Epithelial cell of proximal tubule (primary cell): ENCODE results near the gene CSTF1. TPM values are rescaled to one million over a fixed set of nuclear protein-coding genes. Genes with fewer than 3 reads are reported as not detected.

ENCODE experiments used
- DNase-seq: peaks from one replicate; pipeline ENCODE4 v3.0.0-alpha.2; 2011; ENCODE audit warnings: low read depth
- H3K4me3 ChIP-seq: 2 replicates; pipeline ENCODE4 v1.5.1; 2011; ENCODE audit warnings: low read depth, mild to moderate bottlenecking, low read length
- total RNA-seq: library from RNA; depleted of rRNA; stranded (reverse); fragments of >200 nt; gene quantifications from 2 replicates; pipeline ENCODE4 v1.2.3, GENCODE V29; 2015
- TF ChIP-seq, protein P1 (sequence below): conservative IDR thresholded peaks from 2 replicates; pipeline ENCODE4 v1.5.1; 2012; ENCODE audit warnings: low read depth, mild to moderate bottlenecking, low read length

The CSTF1 gene
- total RNA-seq, 1 donor from 2014 or later: 21.6 TPM

- no peak for DNase-seq
- H3K4me3 ChIP-seq: no peak overlapping the region
- TF ChIP-seq, protein P1, sequence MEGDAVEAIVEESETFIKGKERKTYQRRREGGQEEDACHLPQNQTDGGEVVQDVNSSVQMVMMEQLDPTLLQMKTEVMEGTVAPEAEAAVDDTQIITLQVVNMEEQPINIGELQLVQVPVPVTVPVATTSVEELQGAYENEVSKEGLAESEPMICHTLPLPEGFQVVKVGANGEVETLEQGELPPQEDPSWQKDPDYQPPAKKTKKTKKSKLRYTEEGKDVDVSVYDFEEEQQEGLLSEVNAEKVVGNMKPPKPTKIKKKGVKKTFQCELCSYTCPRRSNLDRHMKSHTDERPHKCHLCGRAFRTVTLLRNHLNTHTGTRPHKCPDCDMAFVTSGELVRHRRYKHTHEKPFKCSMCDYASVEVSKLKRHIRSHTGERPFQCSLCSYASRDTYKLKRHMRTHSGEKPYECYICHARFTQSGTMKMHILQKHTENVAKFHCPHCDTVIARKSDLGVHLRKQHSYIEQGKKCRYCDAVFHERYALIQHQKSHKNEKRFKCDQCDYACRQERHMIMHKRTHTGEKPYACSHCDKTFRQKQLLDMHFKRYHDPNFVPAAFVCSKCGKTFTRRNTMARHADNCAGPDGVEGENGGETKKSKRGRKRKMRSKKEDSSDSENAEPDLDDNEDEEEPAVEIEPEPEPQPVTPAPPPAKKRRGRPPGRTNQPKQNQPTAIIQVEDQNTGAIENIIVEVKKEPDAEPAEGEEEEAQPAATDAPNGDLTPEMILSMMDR: no peak
Observed at GRCh38 chr20:56430461-56430860, 38.0 kb downstream of the CSTF1 start.

- TF ChIP-seq, protein P1: no peak
Observed at GRCh38 chr20:56430957-56431356, 38.5 kb downstream of the CSTF1 start.

DNA sequence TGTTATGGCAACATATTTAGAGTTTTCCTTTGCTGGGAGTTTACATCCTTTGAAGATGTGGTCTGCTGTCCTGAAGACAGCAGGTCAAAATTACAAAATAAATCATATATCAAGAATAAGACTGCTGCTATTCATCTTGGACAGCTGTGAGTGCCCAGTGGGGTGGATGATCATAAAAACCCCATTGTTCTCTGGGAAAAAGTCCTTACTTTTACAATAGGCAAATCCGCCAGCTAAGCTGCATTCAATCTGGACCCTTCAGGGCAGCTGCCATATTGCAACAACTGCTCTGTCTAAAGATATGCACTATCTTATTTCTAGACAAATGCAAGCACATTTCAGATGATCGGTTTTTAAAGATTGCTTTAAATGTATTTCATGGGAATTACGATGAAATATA lies 39.0 kb downstream of the CSTF1 start:
- TF ChIP-seq, protein P1: no peak
- no peak overlapping the region for H3K4me3 ChIP-seq
- DNase-seq: no peak

More at GRCh38 chr20:56430957-56431356, 38.5 kb downstream of the CSTF1 start:
- H3K4me3 ChIP-seq: no peak overlapping the region
- no peak for DNase-seq

DNA sequence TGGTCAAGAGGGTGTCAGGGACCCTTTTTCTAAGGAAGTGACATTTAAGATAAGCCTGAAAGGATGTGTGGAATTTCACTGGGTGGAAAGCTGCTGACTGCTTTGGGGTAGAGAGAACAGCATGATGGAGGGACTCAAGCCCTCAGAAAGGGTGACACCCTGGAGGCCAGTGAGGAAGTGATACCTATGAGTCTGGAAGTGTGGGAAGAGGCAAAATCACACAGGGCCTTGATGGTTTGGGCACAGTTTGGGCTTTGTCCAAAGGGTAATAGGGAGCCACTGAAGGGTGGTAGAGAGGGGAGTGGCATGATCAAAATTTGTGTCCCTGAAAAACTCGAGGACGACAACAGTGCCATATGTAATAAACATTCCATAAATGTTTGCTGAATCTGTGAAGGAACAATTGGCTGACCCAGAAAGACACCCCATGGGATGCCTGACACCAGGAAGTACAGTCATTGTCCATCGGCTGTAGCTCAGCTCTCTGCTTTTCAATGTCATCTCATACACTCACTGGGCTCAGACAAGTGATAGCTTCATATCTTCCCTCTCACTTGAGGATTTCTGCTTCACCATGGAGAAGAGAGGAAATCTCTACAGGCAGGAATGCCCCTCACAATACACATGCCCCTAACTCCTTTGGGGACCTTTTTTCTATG lies 40.9 kb downstream of the CSTF1 start:
- TF ChIP-seq, protein P1: no peak
- H3K4me3 ChIP-seq: no peak overlapping the region
- DNase-seq: no peak

- H3K4me3 ChIP-seq: no peak overlapping the region
- no peak for DNase-seq
Observed at GRCh38 chr20:56433880-56434255, 41.4 kb downstream of the CSTF1 start.

GRCh38 chr20:56437196-56437960 lies 44.9 kb downstream of the CSTF1 start:
- TF ChIP-seq, protein P1: no peak
- H3K4me3 ChIP-seq: no peak overlapping the region
- no peak for DNase-seq

More at GRCh38 chr20:56433880-56434255, 41.4 kb downstream of the CSTF1 start:
- TF ChIP-seq, protein P1: no peak
